ENCODE results near the gene TBC1D10A. TPM values are rescaled to one million over a fixed set of nuclear protein-coding genes. Genes with fewer than 3 reads are reported as not detected.

Gene TBC1D10A
- total RNA-seq, 2 experiments from 2014 or later: 20.5 to 21.1 TPM

DNA sequence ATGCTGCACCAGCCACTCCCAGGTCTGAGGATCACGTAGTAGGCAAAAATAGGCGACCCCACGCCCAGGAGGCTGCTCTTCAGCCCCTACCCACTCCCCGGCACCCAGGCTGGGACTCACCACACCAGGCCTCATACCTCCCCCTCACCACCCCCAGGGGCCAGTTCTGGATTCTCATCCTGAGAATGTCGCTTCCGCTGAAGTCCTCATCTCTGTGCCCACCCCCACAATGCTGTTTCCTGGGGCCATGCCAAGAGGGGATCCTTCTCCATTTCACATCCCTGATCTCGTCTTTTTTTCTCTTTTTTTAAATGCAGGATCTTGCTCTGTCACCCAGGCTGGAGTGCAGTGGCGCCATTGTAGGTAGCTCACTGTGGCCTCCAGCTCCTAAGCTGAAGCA is 58.4 kb downstream of the TBC1D10A start:
- CTCF ChIA-PET: interaction anchor here (1.0 to 4.4 kb wide), 6 partner anchors 12 to 161 kb away, joined by 3 to 33 read pairs (median 4); partner anchors contain the start of genes CASTOR1, RNF215 and SEC14L2
- H3K36me3 Mint-ChIP-seq (ENCODE audit: low read depth): peaks cover 51% of the 10 kb centered on the region
- H3K27me3 Mint-ChIP-seq: no peaks in the 10 kb centered on the region
- intact Hi-C loops (cut with micrococcal nuclease): no loop called here
- H3K4me1 Mint-ChIP-seq (ENCODE audit: low read depth): peaks cover 35% of the 10 kb centered on the region
- peak overlapping the region; percentile 99 for H3K27ac Mint-ChIP-seq
- ATAC-seq (no peak), DNase-seq (no peak)
- POLR2A ChIA-PET: interaction anchor here (0.8 to 1.6 kb wide), 5 partner anchors 10 to 126 kb away, joined by 3 to 5 read pairs (median 3); no protein-coding TSS in a partner anchor
- TF ChIP-seq, protein P1, sequence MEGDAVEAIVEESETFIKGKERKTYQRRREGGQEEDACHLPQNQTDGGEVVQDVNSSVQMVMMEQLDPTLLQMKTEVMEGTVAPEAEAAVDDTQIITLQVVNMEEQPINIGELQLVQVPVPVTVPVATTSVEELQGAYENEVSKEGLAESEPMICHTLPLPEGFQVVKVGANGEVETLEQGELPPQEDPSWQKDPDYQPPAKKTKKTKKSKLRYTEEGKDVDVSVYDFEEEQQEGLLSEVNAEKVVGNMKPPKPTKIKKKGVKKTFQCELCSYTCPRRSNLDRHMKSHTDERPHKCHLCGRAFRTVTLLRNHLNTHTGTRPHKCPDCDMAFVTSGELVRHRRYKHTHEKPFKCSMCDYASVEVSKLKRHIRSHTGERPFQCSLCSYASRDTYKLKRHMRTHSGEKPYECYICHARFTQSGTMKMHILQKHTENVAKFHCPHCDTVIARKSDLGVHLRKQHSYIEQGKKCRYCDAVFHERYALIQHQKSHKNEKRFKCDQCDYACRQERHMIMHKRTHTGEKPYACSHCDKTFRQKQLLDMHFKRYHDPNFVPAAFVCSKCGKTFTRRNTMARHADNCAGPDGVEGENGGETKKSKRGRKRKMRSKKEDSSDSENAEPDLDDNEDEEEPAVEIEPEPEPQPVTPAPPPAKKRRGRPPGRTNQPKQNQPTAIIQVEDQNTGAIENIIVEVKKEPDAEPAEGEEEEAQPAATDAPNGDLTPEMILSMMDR (IDR thresholded peaks at IDR 0.05): no peak
- H3K9me3 Mint-ChIP-seq: no peaks in the 10 kb centered on the region
- H3K4me3 Mint-ChIP-seq: peak overlapping the region; percentile 95

DNA sequence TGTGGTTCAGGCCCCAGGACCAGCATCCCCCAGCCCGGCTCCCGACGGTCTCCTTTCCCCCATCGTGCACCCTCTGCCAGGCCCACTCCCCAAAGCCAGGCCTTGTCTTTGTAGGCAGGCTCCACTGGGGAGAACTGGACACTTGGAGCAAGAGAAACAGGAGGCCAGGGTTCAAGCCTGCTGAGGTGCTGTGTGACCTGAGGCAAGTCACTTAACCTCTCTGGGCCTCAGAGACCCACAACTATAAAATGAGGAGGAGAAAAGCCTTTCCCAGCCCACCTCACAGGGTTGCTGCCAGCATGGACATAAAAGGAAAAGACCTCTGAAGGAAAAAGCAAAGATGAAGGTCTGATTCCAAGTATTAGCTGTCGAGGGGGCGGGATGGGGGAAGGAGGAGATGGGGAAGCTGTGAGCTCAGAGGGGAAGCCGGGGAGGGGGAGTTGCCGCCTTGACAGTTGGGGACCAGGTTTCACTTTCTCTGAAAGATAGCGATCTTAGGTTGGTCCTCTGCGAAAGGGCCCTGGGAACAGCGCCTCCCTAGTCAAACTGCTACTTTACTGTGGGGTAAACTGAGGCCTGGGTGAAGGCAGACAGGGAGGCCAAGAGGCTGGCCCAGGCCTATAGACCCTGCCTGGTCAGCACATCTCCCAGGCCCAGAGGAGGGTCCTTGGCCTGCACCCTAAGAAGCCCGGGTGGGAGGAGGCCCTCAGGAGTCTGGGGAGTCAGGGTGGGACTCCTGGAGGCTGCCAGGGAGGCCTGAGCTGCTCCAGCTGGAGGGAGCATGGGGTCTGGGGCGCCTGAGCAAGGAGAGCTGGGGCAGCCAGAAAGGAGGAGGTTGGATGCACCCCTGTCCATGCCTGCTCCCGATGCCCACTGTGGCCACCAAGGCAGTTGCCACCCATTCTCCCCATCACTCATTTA is 59.1 kb downstream of the TBC1D10A start:
- peak; percentile 84 for DNase-seq
- peak; percentile 28 for ATAC-seq
- Mint-ChIP-seq H3K4me1 (ENCODE audit: low read depth) (peaks cover 35% of the 10 kb centered on the region), H3K27ac (peak overlapping the region; percentile 99), H3K27me3 (no peaks in the 10 kb centered on the region), H3K4me3 (peak overlapping the region; percentile 95), H3K36me3 (ENCODE audit: low read depth) (peaks cover 57% of the 10 kb centered on the region), H3K9me3 (no peaks in the 10 kb centered on the region)
- ChIA-PET CTCF (interaction anchor here (0.7 to 4.4 kb wide), 8 partner anchors 10 to 160 kb away, joined by 3 to 33 read pairs (median 3); partner anchors contain the start of genes CASTOR1, RNF215 and SEC14L2), POLR2A (interaction anchor here (0.8 to 1.6 kb wide), 11 partner anchors 11 to 160 kb away, joined by 3 to 5 read pairs (median 3); partner anchors contain the start of genes CASTOR1 and TBC1D10A)
- TF ChIP-seq, protein P1 (IDR thresholded peaks at IDR 0.05): no peak
- intact Hi-C loops (cut with micrococcal nuclease): no loop called here

DNA sequence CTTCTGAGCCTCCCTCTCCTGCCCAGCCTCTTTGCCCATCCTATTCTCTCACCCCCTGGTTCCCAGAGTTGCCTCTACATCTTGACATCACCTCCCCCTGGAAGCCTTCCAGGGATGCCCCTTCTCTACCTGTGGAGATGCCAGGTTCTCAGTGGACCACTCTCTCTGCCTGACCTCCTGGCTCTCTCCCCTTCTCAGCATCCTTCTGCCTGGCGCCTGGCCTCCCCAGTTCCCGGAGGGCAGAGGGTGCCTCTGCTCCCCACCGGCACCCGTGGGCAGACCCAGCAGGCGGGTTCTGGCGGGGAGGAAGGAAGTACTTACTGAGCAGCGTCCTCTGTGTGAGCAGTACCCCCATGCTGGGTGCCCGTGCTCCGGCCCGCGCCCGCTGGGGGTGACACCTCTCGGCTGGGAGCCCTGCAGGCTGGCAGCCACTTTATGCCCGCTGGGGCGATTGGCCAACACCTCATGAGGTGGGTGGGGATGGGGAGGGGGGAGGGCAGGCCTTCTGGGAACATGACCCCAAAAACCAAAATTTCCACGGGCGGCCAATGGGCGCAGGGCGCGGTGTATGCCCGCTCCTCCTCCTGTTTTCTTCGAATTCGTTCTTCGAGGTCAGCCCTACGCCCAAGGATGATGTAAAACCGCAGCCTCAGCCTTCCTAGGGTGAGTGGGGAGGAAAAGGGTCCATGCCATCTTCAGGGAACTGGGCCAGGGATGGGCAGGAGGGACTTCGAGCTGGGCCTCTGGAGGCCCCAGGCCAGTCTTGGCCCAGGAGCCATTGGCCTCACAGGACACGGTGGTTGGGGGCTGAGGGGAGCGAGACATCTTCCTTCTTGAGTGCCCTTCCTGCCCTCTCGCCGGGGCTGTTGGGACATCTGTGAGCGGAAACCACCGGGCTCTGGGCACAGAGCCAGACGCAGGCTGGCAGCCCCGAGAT is 60.0 kb downstream of the TBC1D10A start, which contains the start of gene OSM:
Gene OSM, minus strand, starts transcription at position 407 of the 937 bp plus-strand sequence. Its CDS starts 52 bp downstream, at position 355.
- H3K9me3 Mint-ChIP-seq: no peaks in the 10 kb centered on the region
- H3K4me3 Mint-ChIP-seq: peak within 1 kb of the TSS; percentile 95
- POLR2A ChIA-PET: interaction anchor here (0.8 to 2.3 kb wide), 9 partner anchors 13 to 159 kb away, joined by 3 to 6 read pairs (median 3); partner anchors contain the start of genes CASTOR1 and TBC1D10A
- peak; percentile 91 for DNase-seq
- ATAC-seq: peak; percentile 41
- H3K36me3 Mint-ChIP-seq (ENCODE audit: low read depth): peaks cover 64% of the 10 kb centered on the region
- H3K27me3 Mint-ChIP-seq: no peaks in the 10 kb centered on the region
- CTCF ChIA-PET: interaction anchor here (0.7 to 4.5 kb wide), 7 partner anchors 11 to 159 kb away, joined by 3 to 45 read pairs (median 5); partner anchors contain the start of genes CASTOR1 and SEC14L2
- H3K4me1 Mint-ChIP-seq (ENCODE audit: low read depth): peaks cover 40% of the 10 kb centered on the region
- intact Hi-C loops (cut with micrococcal nuclease): no loop called here
- TF ChIP-seq, protein P1 (IDR thresholded peaks at IDR 0.05): no peak
- H3K27ac Mint-ChIP-seq: peak within 1 kb of the TSS; percentile 99

DNA sequence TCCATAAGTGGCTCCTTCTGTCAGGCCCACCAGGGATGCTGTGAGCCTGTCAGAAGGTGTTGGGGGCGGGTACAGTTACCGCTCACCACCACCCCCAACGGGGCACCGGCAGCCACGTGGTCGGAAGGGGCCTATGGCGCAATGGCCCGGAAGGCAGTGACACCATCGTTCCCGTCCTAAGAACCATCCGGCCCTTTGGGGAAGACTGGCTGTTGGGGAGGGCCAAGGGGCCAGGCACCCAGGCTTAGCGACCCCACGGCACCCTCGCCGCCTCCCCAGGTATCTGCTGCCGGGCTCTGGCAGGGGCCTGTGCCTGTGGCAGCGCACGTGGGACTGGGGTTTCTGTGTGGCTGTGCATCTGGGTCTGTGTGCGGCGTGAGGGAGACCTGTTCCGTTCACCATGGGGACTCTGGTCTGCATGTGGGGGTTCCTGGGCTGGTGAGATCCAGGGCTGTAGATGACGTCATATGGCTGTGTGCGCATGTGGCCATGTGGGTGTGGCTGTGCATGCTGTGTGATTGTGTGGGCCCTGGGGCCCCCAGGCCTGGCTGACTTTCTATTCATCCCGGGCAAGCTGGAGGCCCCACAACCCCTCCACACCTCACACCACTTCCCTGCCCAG is 60.8 kb downstream of the TBC1D10A start:
- peak; percentile 94 for DNase-seq
- Mint-ChIP-seq H3K27me3 (no peaks in the 10 kb centered on the region), H3K9me3 (no peaks in the 10 kb centered on the region), H3K4me1 (ENCODE audit: low read depth) (peaks cover 40% of the 10 kb centered on the region), H3K27ac (peak overlapping the region; percentile 99), H3K4me3 (peak overlapping the region; percentile 95), H3K36me3 (ENCODE audit: low read depth) (peaks cover 64% of the 10 kb centered on the region)
- intact Hi-C loops (cut with micrococcal nuclease): no loop called here
- CTCF ChIA-PET: interaction anchor here (3.3 to 4.5 kb wide), 3 partner anchors 19 to 158 kb away, joined by 17 to 45 read pairs (median 23); partner anchors contain the start of gene RNF215
- TF ChIP-seq, protein P1 (IDR thresholded peaks at IDR 0.05): no peak
- ATAC-seq: peak; percentile 68
- POLR2A ChIA-PET: interaction anchor here (0.8 to 2.3 kb wide), 6 partner anchors 17 to 157 kb away, joined by 3 to 6 read pairs (median 4); partner anchors contain the start of gene CASTOR1
